Measurements from ENCODE around the gene TTN.

Gene TTN

DNA sequence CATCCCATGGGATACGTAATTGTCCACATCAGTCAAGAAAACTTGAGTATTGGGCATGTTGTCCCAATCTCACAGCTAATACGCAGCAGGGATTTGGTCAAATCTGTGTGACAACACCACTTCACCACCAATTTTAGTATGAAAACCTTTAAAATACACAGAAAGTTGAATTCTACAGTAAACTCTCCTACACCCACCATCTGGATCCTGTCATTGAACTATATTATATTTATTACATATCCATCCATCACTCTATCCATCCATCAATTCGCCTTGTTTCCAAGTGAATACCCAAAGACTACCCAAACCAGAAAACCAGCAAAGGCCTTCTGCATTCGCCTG lies 328.0 kb downstream of the TTN start:
- no peak for DNase-seq (ENCODE audit: low read depth)
- peak overlapping the region; percentile 78; the same call in 1 of the 2 replicates for H3K4me3 ChIP-seq (ENCODE audit: low read depth, low read length)
- TF ChIP-seq, protein P1, sequence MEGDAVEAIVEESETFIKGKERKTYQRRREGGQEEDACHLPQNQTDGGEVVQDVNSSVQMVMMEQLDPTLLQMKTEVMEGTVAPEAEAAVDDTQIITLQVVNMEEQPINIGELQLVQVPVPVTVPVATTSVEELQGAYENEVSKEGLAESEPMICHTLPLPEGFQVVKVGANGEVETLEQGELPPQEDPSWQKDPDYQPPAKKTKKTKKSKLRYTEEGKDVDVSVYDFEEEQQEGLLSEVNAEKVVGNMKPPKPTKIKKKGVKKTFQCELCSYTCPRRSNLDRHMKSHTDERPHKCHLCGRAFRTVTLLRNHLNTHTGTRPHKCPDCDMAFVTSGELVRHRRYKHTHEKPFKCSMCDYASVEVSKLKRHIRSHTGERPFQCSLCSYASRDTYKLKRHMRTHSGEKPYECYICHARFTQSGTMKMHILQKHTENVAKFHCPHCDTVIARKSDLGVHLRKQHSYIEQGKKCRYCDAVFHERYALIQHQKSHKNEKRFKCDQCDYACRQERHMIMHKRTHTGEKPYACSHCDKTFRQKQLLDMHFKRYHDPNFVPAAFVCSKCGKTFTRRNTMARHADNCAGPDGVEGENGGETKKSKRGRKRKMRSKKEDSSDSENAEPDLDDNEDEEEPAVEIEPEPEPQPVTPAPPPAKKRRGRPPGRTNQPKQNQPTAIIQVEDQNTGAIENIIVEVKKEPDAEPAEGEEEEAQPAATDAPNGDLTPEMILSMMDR (IDR thresholded peaks at IDR 0.05; ENCODE audit: low read depth, low read length, missing control alignments): no peak

DNA sequence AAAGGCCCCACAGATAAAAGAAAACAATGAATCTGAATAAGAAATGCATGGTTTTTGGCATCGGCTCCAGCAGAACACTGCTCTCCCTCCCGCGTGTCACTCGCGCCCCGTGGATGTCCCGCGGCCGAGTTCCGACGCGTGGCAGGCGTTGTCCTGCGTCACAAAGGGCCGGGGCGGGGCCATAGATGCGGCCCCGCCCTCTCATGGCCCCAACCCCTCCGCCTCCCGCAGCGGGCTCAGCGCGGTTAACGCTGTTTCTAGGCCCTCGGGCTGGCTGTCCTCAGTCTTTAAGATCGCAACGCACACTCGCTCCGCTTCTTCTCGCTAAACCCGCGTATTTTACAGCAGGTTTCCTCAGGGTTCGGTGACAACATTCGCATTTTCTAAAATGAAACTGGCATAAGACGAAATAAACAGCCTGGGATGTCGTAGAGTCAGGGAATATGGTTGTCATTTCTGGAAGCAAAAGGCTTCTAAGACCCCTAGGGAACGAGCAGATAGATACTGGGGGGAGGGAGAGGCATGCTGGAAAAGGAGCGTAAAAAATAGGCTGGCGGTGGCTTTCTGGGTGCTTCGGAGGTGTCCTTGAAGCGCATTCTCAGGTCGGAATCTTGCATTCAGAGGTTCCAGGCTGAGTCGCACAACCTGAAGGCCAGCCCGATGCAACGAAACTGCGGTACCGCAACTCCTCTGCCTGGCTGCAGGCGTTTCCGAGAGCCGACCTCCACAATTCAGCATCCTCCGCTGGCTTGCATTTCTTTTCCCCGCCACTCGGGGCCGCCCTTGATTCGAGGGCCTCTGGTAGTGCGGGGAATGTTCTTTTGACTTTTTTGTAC lies 328.6 kb downstream of the TTN start, which contains the start of gene FKBP7:
Gene FKBP7 (minus strand): TSS at position 162 of the 836 bp plus-strand sequence. CDS start 101 bp downstream, at position 61.
- TF ChIP-seq, protein P1 (IDR thresholded peaks at IDR 0.05; ENCODE audit: low read depth, low read length, missing control alignments): peak; percentile 82
- peak; percentile 49 for DNase-seq (ENCODE audit: low read depth)
- H3K4me3 ChIP-seq (ENCODE audit: low read depth, low read length): peak within 1 kb of the TSS; percentile 78

DNA sequence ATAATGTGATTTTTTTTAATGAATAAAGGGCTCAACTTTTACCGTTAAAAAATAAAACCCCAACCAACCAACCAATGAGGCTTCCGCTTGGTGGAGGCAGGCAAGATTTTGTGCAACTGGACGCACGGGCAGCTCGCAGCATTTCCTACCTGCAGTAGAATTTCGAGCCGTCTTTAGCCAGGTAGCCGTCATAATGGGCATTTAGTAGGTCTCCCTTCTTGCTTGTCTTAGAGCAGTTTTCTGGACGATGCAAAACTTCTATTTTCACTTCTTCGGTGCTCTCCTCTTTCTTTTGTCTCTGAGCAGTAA lies 329.1 kb downstream of the TTN start:
- TF ChIP-seq, protein P1 (IDR thresholded peaks at IDR 0.05; ENCODE audit: low read depth, low read length, missing control alignments): no peak
- no peak for DNase-seq (ENCODE audit: low read depth)
- H3K4me3 ChIP-seq (ENCODE audit: low read depth, low read length): peak overlapping the region; percentile 78

DNA sequence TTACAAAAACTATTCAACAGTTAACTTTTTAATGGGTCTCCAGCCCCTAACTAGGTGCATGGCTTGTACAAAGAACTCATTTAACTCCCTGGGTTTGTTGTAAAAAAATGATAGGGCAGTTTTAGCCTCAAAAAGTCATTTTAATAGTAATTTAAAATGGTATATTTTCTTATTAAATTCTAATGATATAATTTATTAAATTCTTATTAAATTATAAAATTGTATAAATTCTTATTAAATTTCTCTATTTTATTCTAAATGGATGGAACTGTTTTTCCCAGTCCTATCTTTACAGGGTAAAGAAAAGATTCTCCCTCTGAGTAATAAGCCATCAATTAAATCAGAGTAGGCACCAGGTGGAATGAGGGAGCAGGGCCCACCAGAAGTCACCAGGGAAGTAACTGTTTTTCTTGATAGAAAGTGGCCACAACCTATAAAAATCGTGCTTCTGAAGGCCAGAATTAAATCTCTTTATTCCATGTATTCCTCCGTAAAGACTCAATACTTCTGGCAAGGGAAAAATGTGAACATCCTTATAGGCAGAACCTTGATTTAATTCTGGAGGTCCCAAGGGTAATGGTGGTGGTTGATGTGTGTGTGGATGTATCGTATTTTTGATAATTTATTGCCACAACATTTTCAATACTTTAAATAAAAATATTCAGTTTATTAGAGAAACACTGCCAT lies 329.6 kb downstream of the TTN start:
- peak overlapping the region; percentile 78 for H3K4me3 ChIP-seq (ENCODE audit: low read depth, low read length)
- TF ChIP-seq, protein P1 (IDR thresholded peaks at IDR 0.05; ENCODE audit: low read depth, low read length, missing control alignments): no peak
- DNase-seq (ENCODE audit: low read depth): no peak

DNA sequence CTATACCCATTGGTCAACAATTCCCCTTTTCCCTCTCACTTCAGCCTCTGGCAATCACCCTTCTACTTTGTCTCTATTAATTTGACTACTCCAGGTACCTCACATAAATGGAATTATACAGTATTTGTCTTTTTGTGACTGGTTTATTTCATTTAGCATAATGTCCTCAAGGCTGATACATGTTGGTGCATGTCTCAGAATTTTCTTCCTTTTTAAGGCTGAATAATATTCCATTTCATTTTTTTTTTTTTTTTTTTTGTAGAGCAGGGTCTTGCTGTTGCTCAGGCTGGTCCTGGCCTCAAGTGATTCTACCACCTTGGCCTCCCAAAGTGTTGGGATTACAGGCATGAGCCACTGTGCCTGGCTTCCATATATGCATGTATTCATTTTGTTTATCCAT lies 330.7 kb downstream of the TTN start:
- TF ChIP-seq, protein P1 (IDR thresholded peaks at IDR 0.05; ENCODE audit: low read depth, low read length, missing control alignments): no peak
- H3K4me3 ChIP-seq (ENCODE audit: low read depth, low read length): no peak overlapping the region
- DNase-seq (ENCODE audit: low read depth): no peak
